Articular chondrocyte of knee joint (primary cell): ENCODE data around the gene IGF2BP1. TPM values are rescaled to one million over a fixed set of nuclear protein-coding genes. Genes with fewer than 3 reads are reported as not detected.

Experiments used
- small RNA-seq: library from RNA; depleted of rRNA; stranded (forward); fragments of <200 nt; gene quantifications from one replicate; pipeline ENCODE3, GENCODE V24; 2012
- total RNA-seq: library from RNA; depleted of rRNA; stranded (reverse); fragments of >200 nt; gene quantifications from 2 replicates; pipeline ENCODE4 v1.2.3, GENCODE V29; 2012

The IGF2BP1 gene
- 0.26 and 0.97 TPM in 2 replicates for total RNA-seq

GRCh38 chr17:48997103-48997826 lies at the start of gene IGF2BP1:
IGF2BP1 (plus strand) TSS chr17:48997385; CDS start chr17:48997746, 361 bp downstream.

Small RNAs within 50 kb of the gene (small RNA-seq; reads per million reads assigned to genes)
- gene RF00017 (not detected), gene RF01210 (not detected), gene RNU1-42P (1.4 reads per million, percentile 61 among the genes with 10 or more reads in this experiment), gene RNU6-826P (not detected)

Other genes starting within 250 kb of the IGF2BP1 start
- gene TTLL6, start 180.2 kb upstream of the IGF2BP1 start, total RNA-seq, result not detected in 2 replicates
- 90.9 and 91.7 TPM in 2 replicates for gene CALCOCO2, start 166.3 kb upstream of the IGF2BP1 start, total RNA-seq
- 47.8 and 65.4 TPM in 2 replicates for gene ATP5MC1, start 104.6 kb upstream of the IGF2BP1 start, total RNA-seq
- gene UBE2Z, start 89.0 kb upstream of the IGF2BP1 start, total RNA-seq, result 84.0 and 98.7 TPM in 2 replicates
- gene SNF8, start 52.5 kb upstream of the IGF2BP1 start, total RNA-seq, result 78.4 and 95.3 TPM in 2 replicates
- not detected in 2 replicates for gene GIP, start 28.8 kb upstream of the IGF2BP1 start, total RNA-seq
- not detected in 2 replicates for gene B4GALNT2, start 135.4 kb downstream of the IGF2BP1 start, total RNA-seq
- 0.39 TPM in 1 of 2 replicates, not detected in the other for gene GNGT2, start 213.2 kb downstream of the IGF2BP1 start, total RNA-seq
- gene ABI3, start 213.3 kb downstream of the IGF2BP1 start, total RNA-seq, result 0.22 TPM in 1 of 2 replicates, not detected in the other
- 0.11 TPM in 1 of 2 replicates, not detected in the other for gene PHOSPHO1, start 233.4 kb downstream of the IGF2BP1 start, total RNA-seq